KMS-11 (cell line): ENCODE results near the gene CIBAR2.

Experiments used
- H2AFZ ChIP-seq: fragments of 200-600 bp; sonication (generic); 2 replicates; pipeline ENCODE4 v1.6.1; 2016; ENCODE audit warnings: antibody characterized with exemption, mixed run types, low read depth
- H3K27ac ChIP-seq: fragments of 200-600 bp; sonication (generic); 2 replicates; pipeline ENCODE4 v1.6.1; 2016; ENCODE audit warnings: mild to moderate bottlenecking, mixed run types
- H3K27me3 ChIP-seq: fragments of 200-600 bp; sonication (generic); 2 replicates; pipeline ENCODE4 v1.6.1; 2017; ENCODE audit warnings: mild to moderate bottlenecking, low read depth, mixed run types, moderate library complexity; ENCODE audit not compliant: insufficient read depth
- H3K36me3 ChIP-seq: fragments of 200-600 bp; sonication (generic); 2 replicates; pipeline ENCODE4 v1.6.1; 2017; ENCODE audit warnings: mild to moderate bottlenecking, mixed run types; ENCODE audit not compliant: insufficient read depth
- H3K4me1 ChIP-seq: fragments of 200-600 bp; sonication (generic); 2 replicates; pipeline ENCODE4 v1.6.1; 2016; ENCODE audit warnings: mild to moderate bottlenecking, low read depth, mixed run types; ENCODE audit not compliant: poor library complexity, severe bottlenecking
- H3K4me2 ChIP-seq: fragments of 200-600 bp; sonication (generic); 2 replicates; pipeline ENCODE4 v1.7.0; 2016; ENCODE audit warnings: mild to moderate bottlenecking, mixed run types
- H3K4me3 ChIP-seq: fragments of 200-600 bp; sonication (generic); IDR thresholded peaks from 2 replicates; pipeline ENCODE4 v1.6.1; 2017; ENCODE audit warnings: low read depth, low read length, mixed read lengths; ENCODE audit not compliant: insufficient read depth
- H3K79me2 ChIP-seq: fragments of 200-600 bp; sonication (generic); 2 replicates; pipeline ENCODE4 v1.6.1; 2016; ENCODE audit warnings: low read depth, mixed run types; ENCODE audit not compliant: insufficient read depth
- H3K9ac ChIP-seq: fragments of 200-600 bp; sonication (generic); 2 replicates; pipeline ENCODE4 v1.6.1; 2016; ENCODE audit warnings: mild to moderate bottlenecking, mixed run types
- H4K20me1 ChIP-seq: fragments of 200-600 bp; sonication (generic); 2 replicates; pipeline ENCODE4 v1.6.1; 2016; ENCODE audit warnings: mild to moderate bottlenecking, mixed run types; ENCODE audit not compliant: insufficient read depth
- CTCF ChIP-seq: fragments of 200-600 bp; sonication (generic); conservative IDR thresholded peaks from 2 replicates; pipeline ENCODE4 v1.6.1; 2017; ENCODE audit warnings: low read depth, mild to moderate bottlenecking, antibody characterized with exemption, low read length, moderate library complexity, mixed read lengths

CIBAR2 gene

GRCh38 chr16:85052536-85052935 lies 59.7 kb downstream of the CIBAR2 start:
- Histone ChIP-seq H4K20me1 (no peaks in the 10 kb centered on the region), H3K4me2 (no peak overlapping the region), H3K27me3 (no peaks in the 10 kb centered on the region), H3K79me2 (no peaks in the 10 kb centered on the region), H3K36me3 (no peaks in the 10 kb centered on the region), H3K27ac (no peak overlapping the region), H3K9ac (no peak overlapping the region), H3K4me1 (peaks cover 14% of the 10 kb centered on the region), H3K4me3 (no peak overlapping the region), H2AFZ (no peak overlapping the region)
- TF ChIP-seq CTCF, result no peak

GRCh38 chr16:85051683-85052082 lies 60.6 kb downstream of the CIBAR2 start:
- TF ChIP-seq CTCF, result no peak
- no peak overlapping the region for H3K9ac ChIP-seq
- H3K79me2 ChIP-seq, result no peaks in the 10 kb centered on the region

GRCh38 chr16:85051067-85051581 lies 61.1 kb downstream of the CIBAR2 start:
- Histone ChIP-seq H4K20me1 (no peaks in the 10 kb centered on the region), H2AFZ (no peak overlapping the region), H3K4me2 (no peak overlapping the region), H3K79me2 (no peaks in the 10 kb centered on the region), H3K36me3 (no peaks in the 10 kb centered on the region), H3K27ac (no peak overlapping the region), H3K27me3 (no peaks in the 10 kb centered on the region), H3K4me3 (no peak overlapping the region), H3K9ac (no peak overlapping the region), H3K4me1 (peaks cover 14% of the 10 kb centered on the region)
- no peak for TF ChIP-seq CTCF

More at GRCh38 chr16:85051683-85052082, 60.6 kb downstream of the CIBAR2 start:
- no peaks in the 10 kb centered on the region for H4K20me1 ChIP-seq
- no peak overlapping the region for H3K4me2 ChIP-seq
- H2AFZ ChIP-seq, result no peak overlapping the region
- H3K27ac ChIP-seq, result no peak overlapping the region
- no peak overlapping the region for H3K4me3 ChIP-seq
- no peaks in the 10 kb centered on the region for H3K36me3 ChIP-seq
- H3K27me3 ChIP-seq, result no peaks in the 10 kb centered on the region
- peaks cover 14% of the 10 kb centered on the region for H3K4me1 ChIP-seq

- Histone ChIP-seq H3K4me1 (peaks cover 3% of the 10 kb centered on the region), H3K27ac (no peak overlapping the region), H4K20me1 (no peaks in the 10 kb centered on the region), H3K36me3 (no peaks in the 10 kb centered on the region), H3K4me2 (no peak overlapping the region), H3K9ac (no peak overlapping the region), H3K27me3 (no peaks in the 10 kb centered on the region), H3K79me2 (no peaks in the 10 kb centered on the region), H2AFZ (no peak overlapping the region), H3K4me3 (no peak overlapping the region)
- no peak for TF ChIP-seq CTCF
These were observed 62.5 kb downstream of the CIBAR2 start for GRCh38 chr16:85049706-85050305.
